HCT116 (cell line): ENCODE measurements around the gene BNC2. TPM values are rescaled to one million over a fixed set of nuclear protein-coding genes. Genes with fewer than 3 reads are reported as not detected.

Source experiments
- ATAC-seq: fragments of 200-7000 bp; cut with Tn5 transposase; 2 replicates; pipeline ENCODE4 v1.9.1; 2020; ENCODE audit warnings: mild to moderate bottlenecking, moderate library complexity
- BruUV-seq: library from RNA; stranded (reverse); fragments of 400-500 nt; replicated peaks from 2 replicates; lab custom pipeline; 2021; lab: Mats Ljungman, UMichigan
- CTCF ChIA-PET: fragments of 300-600 bp; sonication (Branson Sonifier 250); formaldehyde crosslinking; loops from one replicate; lab custom pipeline; 2021; ENCODE audit warnings: antibody characterized with exemption; lab: Charles Lee
- POLR2A ChIA-PET: fragments of 300-600, 350-600 bp; sonication (Branson Sonifier 250); formaldehyde crosslinking; loops from one replicate; lab custom pipeline; 2021; ENCODE audit warnings: antibody characterized with exemption; lab: Charles Lee
- RAD21 ChIA-PET, 2 experiments: fragments of 300-600 bp; sonication (Branson Sonifier 250); formaldehyde crosslinking; loops; one replicate each; lab custom pipeline; 2023; ENCODE audit warnings: low total read pairs in 2 of 2; ENCODE audit not compliant: uncharacterized antibody in 2 of 2, unreplicated experiment in 2 of 2, low non-redundant PET in 1 of 2; lab: Charles Lee
- DNase-seq: peaks from one replicate; pipeline ENCODE4 v3.0.0-alpha.2; 2010; ENCODE audit warnings: low read depth, low spot score
- H2AFZ ChIP-seq: fragments of 200-600 bp; shearing (Covaris generic), sonication (generic); 2 replicates; pipeline ENCODE4 v1.6.1; 2017; ENCODE audit warnings: low read depth, mixed run types, mixed read lengths, antibody characterized with exemption, low read length; ENCODE audit not compliant: poor library complexity, severe bottlenecking
- H3K27ac ChIP-seq: 2 replicates; pipeline ENCODE4 v1.5.1; 2012; ENCODE audit warnings: low read depth, low read length
- H3K27me3 ChIP-seq: fragments of 200-600 bp; sonication (generic); 2 replicates; pipeline ENCODE4 v1.6.1; 2016; ENCODE audit warnings: mixed run types, low read length, mixed read lengths; ENCODE audit not compliant: insufficient read depth
- H3K36me3 ChIP-seq, 2 experiments: fragments of 200-500 bp in 1 of 2; fragments of 200-600 bp in 1 of 2; sonication (Bioruptor generic) in 1 of 2; sonication (generic) in 1 of 2; 2 replicates each; pipeline versions ENCODE4 v1.5.1 to v1.6.1; 2014 to 2016; ENCODE audit warnings: low read length in 2 of 2, inconsistent platforms in 1 of 2, mixed read lengths in 1 of 2, mixed run types in 1 of 2; ENCODE audit not compliant: insufficient read depth in 2 of 2, control insufficient read depth in 1 of 2
- H3K4me1 ChIP-seq, 2 experiments: fragments of 200-600 bp in 1 of 2; sonication (generic) in 1 of 2; 2 replicates each; pipeline versions ENCODE4 v1.5.1 to v1.6.1; 2012 to 2017; ENCODE audit warnings: low read length in 2 of 2, inconsistent platforms in 1 of 2, mild to moderate bottlenecking in 1 of 2, mixed read lengths in 1 of 2, mixed run types in 1 of 2, moderate library complexity in 1 of 2; ENCODE audit not compliant: insufficient read depth in 2 of 2, control insufficient read depth in 1 of 2
- H3K4me2 ChIP-seq: fragments of 200-600 bp; sonication (generic); 2 replicates; pipeline ENCODE4 v1.6.1; 2017; ENCODE audit warnings: mixed run types, low read length, mixed read lengths
- H3K4me3 ChIP-seq, 2 experiments: fragments of 200-600 bp in 1 of 2; sonication (generic) in 1 of 2; replicated peaks in 1 of 2; 2 replicates each; pipeline ENCODE4 v1.5.1; 2011 to 2016; ENCODE audit warnings: low read length in 2 of 2, control low read depth in 1 of 2, low read depth in 1 of 2, mild to moderate bottlenecking in 1 of 2, mixed read lengths in 1 of 2, mixed run types in 1 of 2
- H3K79me2 ChIP-seq: fragments of 200-600 bp; sonication (generic); 2 replicates; pipeline ENCODE4 v1.6.1; 2017; ENCODE audit warnings: mild to moderate bottlenecking, mixed run types, low read length, moderate library complexity, mixed read lengths; ENCODE audit not compliant: insufficient read depth
- H3K9ac ChIP-seq: fragments of 200-600 bp; sonication (generic); 2 replicates; pipeline ENCODE4 v1.6.1; 2016; ENCODE audit warnings: low read length, mixed read lengths
- H3K9me2 ChIP-seq: fragments of 200-600 bp; sonication (generic), shearing (Covaris generic); 2 replicates; pipeline ENCODE4 v1.6.1; 2017; ENCODE audit warnings: mixed run types, mild to moderate bottlenecking, moderate library complexity; ENCODE audit not compliant: insufficient read depth
- H3K9me3 ChIP-seq, 2 experiments: fragments of 200-500 bp in 1 of 2; fragments of 200-600 bp in 1 of 2; sonication (Bioruptor generic) in 1 of 2; sonication (generic) in 1 of 2; 2 replicates each; pipeline ENCODE4 v1.6.1; 2014 to 2017; ENCODE audit warnings: low read length in 2 of 2, mixed read lengths in 2 of 2, inconsistent platforms in 1 of 2, low read depth in 1 of 2, mild to moderate bottlenecking in 1 of 2, mixed run types in 1 of 2, moderate library complexity in 1 of 2; ENCODE audit not compliant: control insufficient read depth in 1 of 2, insufficient read depth in 1 of 2
- H4K20me1 ChIP-seq: fragments of 200-600 bp; sonication (generic), shearing (Covaris generic); 2 replicates; pipeline ENCODE4 v1.6.1; 2017; ENCODE audit warnings: mixed run types, mild to moderate bottlenecking, moderate library complexity; ENCODE audit not compliant: insufficient read depth
- EZH2 ChIP-seq: fragments of 200-600 bp; sonication (generic); IDR thresholded peaks from 2 replicates; pipeline ENCODE4 v1.6.1; 2017; ENCODE audit warnings: antibody characterized with exemption, mixed run types
- FOSL1 ChIP-seq: IDR thresholded peaks from 2 replicates; pipeline ENCODE4 v1.6.1; 2012; ENCODE audit warnings: low read depth
- intact Hi-C: fragments of 100-400 bp; cut with micrococcal nuclease; formaldehyde crosslinking; loops from 2 replicates; pipeline ENCODE4 v1.10.0; 2022
- total RNA-seq: library from RNA; stranded (reverse); gene quantifications from one replicate; pipeline ENCODE4 v1.2.1, GENCODE V29; 2021; ENCODE audit not compliant: unreplicated experiment
- TF ChIP-seq, protein P1 (sequence below), 3 experiments: fragments of 200-600 bp in 1 of 3; sonication (generic) in 1 of 3; IDR thresholded peaks in 2 of 3; conservative IDR thresholded peaks in 1 of 3; 2 replicates each; pipeline ENCODE4 v1.5.1; 2012 to 2017; ENCODE audit warnings: low read depth in 2 of 3, low read length in 2 of 3, antibody characterized with exemption in 1 of 3, borderline replicate concordance in 1 of 3, control low read depth in 1 of 3, mild to moderate bottlenecking in 1 of 3, mixed read lengths in 1 of 3, mixed run types in 1 of 3, moderate library complexity in 1 of 3; ENCODE audit not compliant: insufficient read depth in 1 of 3
- TF ChIP-seq, protein P2 (sequence below): IDR thresholded peaks from 2 replicates; pipeline ENCODE4 v1.6.1; 2012; ENCODE audit warnings: low read depth

The BNC2 gene
- total RNA-seq, 1 experiment from 2014 or later, result 0.37 TPM

DNA sequence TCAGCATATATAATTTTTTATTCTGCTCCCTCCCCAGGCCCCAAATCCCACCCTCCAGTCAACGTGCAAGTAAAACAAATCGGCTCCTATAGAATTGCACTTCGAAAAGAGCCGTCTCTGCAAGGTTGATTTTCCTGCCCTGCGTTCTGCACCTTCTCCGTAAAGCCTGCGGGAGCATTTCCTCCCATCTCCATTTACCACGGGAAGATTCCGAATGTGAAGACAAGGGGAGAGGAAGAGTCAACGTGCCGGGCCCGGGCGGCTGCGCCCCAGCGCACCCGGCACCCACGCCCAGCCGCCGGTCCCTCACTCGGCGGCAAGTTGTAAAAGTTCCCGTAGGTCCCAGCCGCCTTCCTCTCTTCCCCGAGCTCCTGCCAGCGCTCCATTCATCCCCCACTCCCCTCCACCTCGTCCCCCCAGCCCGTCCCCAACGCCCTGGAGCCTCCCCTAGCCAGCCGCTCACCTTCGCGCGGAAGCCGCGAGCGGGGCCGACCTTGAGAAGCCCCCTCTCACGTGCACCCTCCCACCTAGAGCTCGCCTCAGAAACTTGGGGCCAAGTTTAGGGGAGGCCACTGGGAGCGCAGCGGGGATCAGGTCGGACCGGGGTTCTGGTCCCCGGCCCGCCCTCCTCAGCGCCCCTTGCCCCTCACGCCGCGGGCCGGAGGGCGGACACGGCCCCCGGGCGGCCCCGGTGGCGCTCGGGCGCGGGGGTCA is 431 bp downstream of the BNC2 start:
- BruUV-seq, result no TSS peak
- no peak for DNase-seq
- no peak overlapping the region for H3K9ac ChIP-seq
- H3K4me3 ChIP-seq, result no peak overlapping the region
- CTCF ChIA-PET, result no interaction called here
- intact Hi-C loops, result no loop called here
- ATAC-seq, result no peak
- no peak overlapping the region for H3K27ac ChIP-seq
- H2AFZ ChIP-seq, result no peak overlapping the region
- H4K20me1 ChIP-seq, result no peaks in the 10 kb centered on the region
- H3K4me1 ChIP-seq, result no peaks in the 10 kb centered on the region
- TF ChIP-seq, protein P1, sequence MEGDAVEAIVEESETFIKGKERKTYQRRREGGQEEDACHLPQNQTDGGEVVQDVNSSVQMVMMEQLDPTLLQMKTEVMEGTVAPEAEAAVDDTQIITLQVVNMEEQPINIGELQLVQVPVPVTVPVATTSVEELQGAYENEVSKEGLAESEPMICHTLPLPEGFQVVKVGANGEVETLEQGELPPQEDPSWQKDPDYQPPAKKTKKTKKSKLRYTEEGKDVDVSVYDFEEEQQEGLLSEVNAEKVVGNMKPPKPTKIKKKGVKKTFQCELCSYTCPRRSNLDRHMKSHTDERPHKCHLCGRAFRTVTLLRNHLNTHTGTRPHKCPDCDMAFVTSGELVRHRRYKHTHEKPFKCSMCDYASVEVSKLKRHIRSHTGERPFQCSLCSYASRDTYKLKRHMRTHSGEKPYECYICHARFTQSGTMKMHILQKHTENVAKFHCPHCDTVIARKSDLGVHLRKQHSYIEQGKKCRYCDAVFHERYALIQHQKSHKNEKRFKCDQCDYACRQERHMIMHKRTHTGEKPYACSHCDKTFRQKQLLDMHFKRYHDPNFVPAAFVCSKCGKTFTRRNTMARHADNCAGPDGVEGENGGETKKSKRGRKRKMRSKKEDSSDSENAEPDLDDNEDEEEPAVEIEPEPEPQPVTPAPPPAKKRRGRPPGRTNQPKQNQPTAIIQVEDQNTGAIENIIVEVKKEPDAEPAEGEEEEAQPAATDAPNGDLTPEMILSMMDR (IDR thresholded peaks at IDR 0.05 in 2 of 3, conservative IDR thresholded peaks at IDR 0.05 in 1 of 3; ENCODE audit: borderline replicate concordance in 1 of 3, insufficient read depth in 1 of 3, low read depth in 2 of 3, low read length in 2 of 3), result no peak
- no peak for TF ChIP-seq EZH2
- TF ChIP-seq FOSL1, result no peak
- TF ChIP-seq, protein P2, sequence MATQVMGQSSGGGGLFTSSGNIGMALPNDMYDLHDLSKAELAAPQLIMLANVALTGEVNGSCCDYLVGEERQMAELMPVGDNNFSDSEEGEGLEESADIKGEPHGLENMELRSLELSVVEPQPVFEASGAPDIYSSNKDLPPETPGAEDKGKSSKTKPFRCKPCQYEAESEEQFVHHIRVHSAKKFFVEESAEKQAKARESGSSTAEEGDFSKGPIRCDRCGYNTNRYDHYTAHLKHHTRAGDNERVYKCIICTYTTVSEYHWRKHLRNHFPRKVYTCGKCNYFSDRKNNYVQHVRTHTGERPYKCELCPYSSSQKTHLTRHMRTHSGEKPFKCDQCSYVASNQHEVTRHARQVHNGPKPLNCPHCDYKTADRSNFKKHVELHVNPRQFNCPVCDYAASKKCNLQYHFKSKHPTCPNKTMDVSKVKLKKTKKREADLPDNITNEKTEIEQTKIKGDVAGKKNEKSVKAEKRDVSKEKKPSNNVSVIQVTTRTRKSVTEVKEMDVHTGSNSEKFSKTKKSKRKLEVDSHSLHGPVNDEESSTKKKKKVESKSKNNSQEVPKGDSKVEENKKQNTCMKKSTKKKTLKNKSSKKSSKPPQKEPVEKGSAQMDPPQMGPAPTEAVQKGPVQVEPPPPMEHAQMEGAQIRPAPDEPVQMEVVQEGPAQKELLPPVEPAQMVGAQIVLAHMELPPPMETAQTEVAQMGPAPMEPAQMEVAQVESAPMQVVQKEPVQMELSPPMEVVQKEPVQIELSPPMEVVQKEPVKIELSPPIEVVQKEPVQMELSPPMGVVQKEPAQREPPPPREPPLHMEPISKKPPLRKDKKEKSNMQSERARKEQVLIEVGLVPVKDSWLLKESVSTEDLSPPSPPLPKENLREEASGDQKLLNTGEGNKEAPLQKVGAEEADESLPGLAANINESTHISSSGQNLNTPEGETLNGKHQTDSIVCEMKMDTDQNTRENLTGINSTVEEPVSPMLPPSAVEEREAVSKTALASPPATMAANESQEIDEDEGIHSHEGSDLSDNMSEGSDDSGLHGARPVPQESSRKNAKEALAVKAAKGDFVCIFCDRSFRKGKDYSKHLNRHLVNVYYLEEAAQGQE, result no peak
- RAD21 ChIA-PET, result no interaction called here
- H3K9me3 ChIP-seq, result no peaks in the 10 kb centered on the region
- H3K27me3 ChIP-seq, result no peaks in the 10 kb centered on the region
- POLR2A ChIA-PET, result no interaction called here
- no peaks in the 10 kb centered on the region for H3K36me3 ChIP-seq
- no peak overlapping the region for H3K4me2 ChIP-seq
- H3K9me2 ChIP-seq, result no peaks in the 10 kb centered on the region
- H3K79me2 ChIP-seq, result no peaks in the 10 kb centered on the region
